SK-N-MC (cell line): Measurements from ENCODE around the gene GPR4.
A peak's percentile ranks its signal among the peaks of the same experiment; 100 is the strongest.

Experiments used
- DNase-seq: peaks from one replicate; pipeline ENCODE4 v3.0.0-alpha.2; 2011; ENCODE audit warnings: low read depth, low spot score
- H3K27ac ChIP-seq: fragments of 200-600 bp; sonication (generic); 2 replicates; pipeline ENCODE4 v1.5.1; 2016; ENCODE audit warnings: mixed run types
- H3K36me3 ChIP-seq: fragments of 200-600 bp; sonication (generic); 2 replicates; pipeline ENCODE4 v1.6.1; 2017; ENCODE audit warnings: antibody characterized with exemption, low read length, mixed read lengths; ENCODE audit not compliant: insufficient read depth
- H3K4me3 ChIP-seq: fragments of 200-600 bp; sonication (generic); 2 replicates; pipeline ENCODE4 v1.5.1; 2016
- H3K9ac ChIP-seq: fragments of 200-600 bp; sonication (generic); 2 replicates; pipeline ENCODE4 v1.8.0; 2017; ENCODE audit warnings: mixed run types, mixed read lengths; ENCODE audit not compliant: insufficient read length
- H3K9me3 ChIP-seq: fragments of 200-600 bp; sonication (generic); 2 replicates; pipeline ENCODE4 v1.6.1; 2017; ENCODE audit warnings: low read depth, mild to moderate bottlenecking, antibody characterized with exemption, low read length, moderate library complexity, mixed read lengths
- EZH2 ChIP-seq: fragments of 200-600 bp; sonication (generic); IDR thresholded peaks from one replicate; pipeline ENCODE4 v1.6.1; 2017; ENCODE audit warnings: antibody characterized with exemption
- FOXP2 ChIP-seq: optimal IDR thresholded peaks from 2 replicates; pipeline ENCODE3; 2011; ENCODE audit warnings: mild to moderate bottlenecking, moderate library complexity; ENCODE audit not compliant: insufficient read depth; ENCODE audit errors: extremely low read length, control extremely low read depth
- POLR2AphosphoS5 ChIP-seq: IDR thresholded peaks from 2 replicates; pipeline ENCODE4 v1.6.1; 2012; ENCODE audit warnings: mild to moderate bottlenecking, low read depth, low read length, borderline replicate concordance

The GPR4 gene

DNA sequence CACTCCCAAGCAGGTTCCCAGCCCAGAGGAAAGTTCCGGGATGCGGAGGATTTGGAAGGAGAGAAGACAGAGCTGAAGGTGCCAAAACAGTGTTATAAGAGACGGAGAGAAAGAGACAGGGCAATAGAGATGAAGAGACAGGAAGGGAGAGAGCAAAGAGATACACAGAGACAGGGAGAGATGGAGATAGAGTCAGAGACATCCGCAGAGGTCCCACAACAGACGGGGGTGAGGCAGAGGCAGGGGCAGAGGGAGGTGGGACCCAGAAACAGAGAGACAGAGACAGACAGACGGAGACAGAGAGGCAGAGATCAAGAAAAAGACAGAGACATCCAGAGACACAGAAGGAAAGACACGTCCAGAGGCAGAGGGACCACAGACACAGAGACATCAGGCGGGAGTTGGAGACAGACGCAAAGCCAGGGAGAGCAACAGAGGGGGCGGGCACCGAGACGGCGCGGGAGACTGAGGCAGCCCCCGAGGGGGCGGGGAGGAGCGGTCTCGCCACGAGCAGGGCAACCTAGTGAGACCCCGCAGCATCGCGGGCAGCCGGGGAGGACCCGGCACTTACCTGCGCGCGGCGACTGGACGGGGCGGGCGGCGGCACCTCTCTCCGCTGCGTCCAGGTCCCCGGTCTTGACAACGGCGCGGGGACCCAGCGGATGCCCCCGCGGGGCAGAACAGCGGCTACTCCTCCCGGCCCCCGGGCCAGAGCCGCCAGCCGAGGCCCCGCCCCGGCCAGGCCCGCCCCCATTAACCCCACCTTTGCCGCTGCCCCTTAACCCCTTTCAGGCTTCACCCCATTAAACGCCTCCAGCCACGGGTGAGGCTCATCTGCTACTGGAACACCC, at the start of gene GPR4:
Gene GPR4 (minus strand): TSS at position 689 of the 851 bp plus-strand sequence. CDS start 10,346 bp downstream, outside the sequence.
- no peak within 1 kb of the TSS for H3K4me3 ChIP-seq
- H3K9ac ChIP-seq, result no peak within 1 kb of the TSS
- H3K36me3 ChIP-seq, result no peaks in the 10 kb centered on the region
- no peak within 1 kb of the TSS for H3K27ac ChIP-seq
- no peak for DNase-seq
- TF ChIP-seq EZH2 (no peak), POLR2AphosphoS5 (no peak), FOXP2 (no peak)
- H3K9me3 ChIP-seq, result no peaks in the 10 kb centered on the region

DNA sequence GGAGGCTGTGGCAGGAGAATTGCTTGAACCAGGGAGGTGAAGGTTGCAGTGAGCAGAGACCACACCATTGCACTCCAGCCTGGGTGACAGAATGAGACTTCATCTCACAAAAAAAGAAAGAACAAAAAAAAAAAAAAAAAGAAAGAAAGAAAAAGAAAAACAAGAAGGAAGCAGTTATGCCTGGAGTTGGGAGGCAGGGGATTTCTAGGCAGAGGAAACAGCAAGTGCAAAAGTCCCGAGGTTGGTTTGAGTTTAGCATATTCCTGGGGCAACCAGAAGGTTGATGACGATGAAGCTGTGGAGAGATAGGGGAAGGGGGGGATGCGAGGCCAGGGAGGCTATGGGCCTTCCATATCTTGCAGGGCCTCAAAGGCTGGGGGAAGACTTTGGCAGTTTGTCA, 48.7 kb upstream of the GPR4 start:
- Histone ChIP-seq H3K9ac (no peak overlapping the region), H3K27ac (no peak overlapping the region), H3K36me3 (no peaks in the 10 kb centered on the region), H3K4me3 (no peak overlapping the region), H3K9me3 (no peaks in the 10 kb centered on the region)
- TF ChIP-seq FOXP2, result no peak
- no peak for DNase-seq

- TF ChIP-seq FOXP2, result no peak
- no peak for TF ChIP-seq POLR2AphosphoS5
- no peak for TF ChIP-seq EZH2
- Histone ChIP-seq H3K27ac (no peak overlapping the region), H3K9me3 (no peaks in the 10 kb centered on the region), H3K9ac (no peak overlapping the region), H3K36me3 (no peaks in the 10 kb centered on the region), H3K4me3 (peak overlapping the region; percentile 76)
- no peak for DNase-seq
Measured at GRCh38 chr19:45646345-45646698, 44.3 kb upstream of the GPR4 start.

GRCh38 chr19:45645631-45646344, 43.8 kb upstream of the GPR4 start:
- peak overlapping the region; percentile 76 for H3K4me3 ChIP-seq
- H3K27ac ChIP-seq, result no peak overlapping the region
- H3K36me3 ChIP-seq, result no peaks in the 10 kb centered on the region
- TF ChIP-seq POLR2AphosphoS5 (no peak), EZH2 (no peak), FOXP2 (no peak)
- H3K9me3 ChIP-seq, result no peaks in the 10 kb centered on the region
- no peak for DNase-seq
- H3K9ac ChIP-seq, result no peak overlapping the region

GRCh38 chr19:45645068-45645630, 43.1 kb upstream of the GPR4 start:
- no peaks in the 10 kb centered on the region for H3K9me3 ChIP-seq
- no peaks in the 10 kb centered on the region for H3K36me3 ChIP-seq
- no peak overlapping the region for H3K9ac ChIP-seq
- TF ChIP-seq FOXP2 (no peak), EZH2 (no peak), POLR2AphosphoS5 (no peak)
- peak overlapping the region; percentile 76 for H3K4me3 ChIP-seq
- H3K27ac ChIP-seq, result no peak overlapping the region
- no peak for DNase-seq

DNA sequence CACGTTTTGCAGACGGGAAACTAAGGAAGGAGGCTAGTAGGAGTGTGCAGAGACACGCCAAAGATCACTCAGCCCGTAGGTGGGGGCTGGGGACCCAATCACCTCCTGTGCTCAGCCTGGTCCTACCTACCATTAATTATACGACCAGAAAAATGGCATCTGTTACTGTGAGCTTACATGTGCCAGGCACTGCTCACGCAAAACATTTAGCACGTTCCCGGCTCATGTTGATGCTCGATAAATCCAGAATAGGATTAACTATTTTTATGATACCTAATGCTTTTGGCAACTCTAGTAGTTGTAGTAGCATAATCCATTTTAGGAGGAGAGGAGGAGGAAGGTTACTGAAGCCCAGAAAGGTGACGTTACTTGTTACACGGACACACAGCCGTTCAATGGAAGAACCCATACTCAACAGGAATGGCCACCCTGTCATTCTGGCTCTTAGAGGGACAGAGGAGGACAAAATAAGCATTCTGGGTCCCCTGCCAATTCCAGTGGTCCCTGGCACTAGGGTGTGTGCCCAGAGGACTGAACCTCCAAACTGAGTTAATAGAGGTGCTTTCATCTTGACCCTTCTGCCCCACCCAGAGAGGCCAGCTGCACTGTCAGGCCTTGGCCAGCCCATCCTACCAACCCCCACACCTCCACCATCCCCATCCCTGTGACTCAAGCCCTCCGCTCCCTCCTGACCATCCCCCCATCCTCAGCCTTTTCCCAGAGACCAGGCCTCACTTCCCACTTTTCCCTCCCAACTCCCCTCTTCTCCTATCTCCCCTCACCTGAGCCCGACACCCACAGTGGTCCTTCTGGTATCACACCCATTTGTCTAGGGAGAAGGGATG, 42.1 kb upstream of the GPR4 start:
- Histone ChIP-seq H3K36me3 (no peaks in the 10 kb centered on the region), H3K9me3 (no peaks in the 10 kb centered on the region), H3K27ac (no peak overlapping the region), H3K9ac (no peak overlapping the region), H3K4me3 (no peak overlapping the region)
- TF ChIP-seq FOXP2 (no peak), EZH2 (no peak), POLR2AphosphoS5 (no peak)
- no peak for DNase-seq

GRCh38 chr19:45643024-45643926, 41.3 kb upstream of the GPR4 start:
- Histone ChIP-seq H3K27ac (no peak overlapping the region), H3K36me3 (no peaks in the 10 kb centered on the region)

More at GRCh38 chr19:45643024-45643926, 41.3 kb upstream of the GPR4 start:
- Histone ChIP-seq H3K4me3 (peak overlapping the region; percentile 8), H3K9ac (no peak overlapping the region), H3K9me3 (no peaks in the 10 kb centered on the region)
- no peak for DNase-seq
- TF ChIP-seq POLR2AphosphoS5, result no peak
- TF ChIP-seq FOXP2, result no peak
- no peak for TF ChIP-seq EZH2
